ENCODE measurements around the gene CEP76.

- TF ChIP-seq CREB5 (CRISPR knock-in tag; IDR thresholded peaks at IDR 0.05; ENCODE audit: low read depth) (no peak), SNAI2 (CRISPR knock-in tag; IDR thresholded peaks at IDR 0.05) (no peak), ZFP3 (CRISPR knock-in tag; IDR thresholded peaks at IDR 0.05) (no peak), PATZ1 (CRISPR knock-in tag; IDR thresholded peaks at IDR 0.05; ENCODE audit: borderline replicate concordance) (no peak), TSHZ2 (CRISPR knock-in tag; IDR thresholded peaks at IDR 0.05) (no peak), ESRRG (CRISPR knock-in tag; IDR thresholded peaks at IDR 0.05) (no peak), OSR1 (CRISPR knock-in tag; IDR thresholded peaks at IDR 0.05) (no peak), ZFP30 (CRISPR knock-in tag; IDR thresholded peaks at IDR 0.05) (no peak), GLIS3 (CRISPR knock-in tag; IDR thresholded peaks at IDR 0.05) (no peak), BACH2 (CRISPR knock-in tag; IDR thresholded peaks at IDR 0.05; ENCODE audit: borderline replicate concordance) (no peak), ISL1 (CRISPR knock-in tag; IDR thresholded peaks at IDR 0.05) (no peak), CSRNP3 (CRISPR knock-in tag; IDR thresholded peaks at IDR 0.05) (no peak)
Observed at GRCh38 chr18:12630136-12630535, 72.4 kb downstream of the CEP76 start.

Measured in SK-N-SH treated with all-trans-retinoic acid at 6 μM for 48 hours (cell line).